GM23338 (cell line): ENCODE measurements around the gene TIPIN. TPM values are rescaled to one million over a fixed set of nuclear protein-coding genes. Genes with fewer than 3 reads are reported as not detected.

Experiments
- ATAC-seq: fragments of 200-7000 bp; cut with Tn5 transposase; 3 replicates; pipeline ENCODE4 v1.9.1; 2020
- DNase-seq: peaks from one replicate; pipeline ENCODE4 v3.0.0-alpha.2; 2015; ENCODE audit warnings: low spot score
- H2AFZ ChIP-seq: fragments of 200-600 bp; sonication (generic); 2 replicates; pipeline ENCODE4 v1.8.0; 2016; ENCODE audit warnings: antibody characterized with exemption, mild to moderate bottlenecking, moderate library complexity
- H3F3A ChIP-seq: fragments of 200-600 bp; sonication (generic); replicated peaks from 2 replicates; pipeline ENCODE4 v1.8.0; 2017; ENCODE audit warnings: antibody characterized with exemption, mixed run types, low read depth
- H3K27ac ChIP-seq: fragments of 200-600 bp; sonication (generic); 2 replicates; pipeline ENCODE4 v1.6.1; 2016; ENCODE audit warnings: low read depth
- H3K27me3 ChIP-seq: fragments of 200-600 bp; sonication (generic); 2 replicates; pipeline ENCODE4 v1.8.0; 2016; ENCODE audit warnings: mild to moderate bottlenecking, mixed run types, moderate library complexity; ENCODE audit not compliant: insufficient read depth
- H3K36me3 ChIP-seq: fragments of 200-600 bp; sonication (generic); 2 replicates; pipeline ENCODE4 v1.8.0; 2016; ENCODE audit warnings: mild to moderate bottlenecking; ENCODE audit not compliant: insufficient read depth
- H3K4me1 ChIP-seq: fragments of 200-600 bp; sonication (generic); 2 replicates; pipeline ENCODE4 v1.8.0; 2016; ENCODE audit warnings: mild to moderate bottlenecking, moderate library complexity; ENCODE audit not compliant: insufficient read depth
- H3K4me2 ChIP-seq: fragments of 200-600 bp; sonication (generic); 2 replicates; pipeline ENCODE4 v1.7.1; 2017; ENCODE audit warnings: mixed run types
- H3K4me3 ChIP-seq: fragments of 200-600 bp; sonication (generic); 2 replicates; pipeline ENCODE4 v1.6.1; 2016; ENCODE audit warnings: mixed run types
- H3K79me2 ChIP-seq: fragments of 200-600 bp; sonication (generic); replicated peaks from 2 replicates; pipeline ENCODE4 v1.8.0; 2017; ENCODE audit warnings: mild to moderate bottlenecking; ENCODE audit not compliant: insufficient read depth
- H3K9me2 ChIP-seq: fragments of 200-600 bp; sonication (generic); 2 replicates; pipeline ENCODE4 v1.8.0; 2017; ENCODE audit not compliant: insufficient read depth
- H4K20me1 ChIP-seq: fragments of 200-600 bp; sonication (generic); replicated peaks from 2 replicates; pipeline ENCODE4 v1.8.0; 2017; ENCODE audit warnings: mild to moderate bottlenecking; ENCODE audit not compliant: insufficient read depth
- H3K27ac Mint-ChIP-seq: 2 replicates; pipeline ENCODE4 v1.8.0; 2020; ENCODE audit warnings: inconsistent platforms, mild to moderate bottlenecking, moderate library complexity, mixed read lengths
- H3K27me3 Mint-ChIP-seq: 3 replicates; pipeline ENCODE4 v1.8.0; 2022; ENCODE audit warnings: low read depth, mild to moderate bottlenecking, moderate library complexity, mixed read lengths, inconsistent platforms; ENCODE audit not compliant: insufficient read depth, poor library complexity
- H3K36me3 Mint-ChIP-seq: 3 replicates; pipeline ENCODE4 v1.8.0; 2021; ENCODE audit warnings: low read depth, mild to moderate bottlenecking, inconsistent platforms, moderate library complexity, mixed read lengths
- H3K4me1 Mint-ChIP-seq: 3 replicates; pipeline ENCODE4 v1.8.0; 2020; ENCODE audit warnings: mild to moderate bottlenecking, inconsistent platforms, mixed read lengths
- H3K4me3 Mint-ChIP-seq: 3 replicates; pipeline ENCODE4 v1.8.0; 2021; ENCODE audit warnings: moderate library complexity, mild to moderate bottlenecking, inconsistent platforms, mixed read lengths
- H3K9me3 Mint-ChIP-seq: 3 replicates; pipeline ENCODE4 v1.8.0; 2020; ENCODE audit warnings: moderate library complexity, mild to moderate bottlenecking, inconsistent platforms, mixed read lengths
- CREB1 ChIP-seq: fragments of 250-450 bp; sonication (Bioruptor Pico); IDR thresholded peaks from 2 replicates; pipeline ENCODE4 v1.5.0; 2020; ENCODE audit warnings: low read depth, mild to moderate bottlenecking, moderate library complexity
- EZH2 ChIP-seq: fragments of 200-600 bp; sonication (generic); IDR thresholded peaks from one replicate; pipeline ENCODE4 v1.8.0; 2017; ENCODE audit warnings: antibody characterized with exemption, mild to moderate bottlenecking, low read depth; ENCODE audit not compliant: unreplicated experiment
- EZH2phosphoT487 ChIP-seq: fragments of 200-600 bp; sonication (generic); IDR thresholded peaks from one replicate; pipeline ENCODE4 v1.8.1; 2018; ENCODE audit warnings: antibody characterized with exemption; ENCODE audit not compliant: unreplicated experiment
- JUNB ChIP-seq: IDR thresholded peaks from one replicate; pipeline ENCODE4 v1.6.1; 2016; ENCODE audit warnings: antibody characterized with exemption; ENCODE audit not compliant: unreplicated experiment
- NANOG ChIP-seq: IDR thresholded peaks from 2 replicates; pipeline ENCODE4 v1.6.1; 2016; ENCODE audit warnings: antibody characterized with exemption, borderline replicate concordance
- POLR2AphosphoS5 ChIP-seq: IDR thresholded peaks from 2 replicates; pipeline ENCODE4 v1.6.1; 2016; ENCODE audit warnings: antibody characterized with exemption, low read depth
- STAT1 ChIP-seq: IDR thresholded peaks from one replicate; pipeline ENCODE4 v1.6.1; 2016; ENCODE audit warnings: antibody characterized with exemption; ENCODE audit not compliant: unreplicated experiment
- ZNF114 ChIP-seq: fragments of 250-450 bp; sonication (Bioruptor Pico); IDR thresholded peaks from 2 replicates; pipeline ENCODE4 v1.5.0; 2020; ENCODE audit warnings: mild to moderate bottlenecking, moderate library complexity
- polyA plus RNA-seq: library from polyadenylated mRNA; unstranded; fragments of >200 nt; fragmentation: Nextera tagmentation; extraction: Ambion mirVana; gene quantifications from 2 replicates; pipeline ENCODE4 v1.2.1, GENCODE V29; 2016
- total RNA-seq: library from RNA; depleted of rRNA; stranded (reverse); fragments of >200 nt; shearing (Covaris generic); gene quantifications from 2 replicates; pipeline ENCODE4 v1.2.3, GENCODE V29; 2014
- TF ChIP-seq, protein P1 (sequence below): fragments of 250-450 bp; sonication (Bioruptor Pico); IDR thresholded peaks from 2 replicates; pipeline ENCODE4 v1.5.0; 2020; ENCODE audit warnings: mild to moderate bottlenecking, moderate library complexity
- TF ChIP-seq, protein P2 (sequence below), 2 experiments: fragments of 200-600 bp in 1 of 2; sonication (generic) in 1 of 2; conservative IDR thresholded peaks; 2 replicates each; pipeline versions ENCODE4 v1.5.1 to v1.6.1; 2016 to 2017; ENCODE audit warnings: antibody characterized with exemption in 2 of 2, low read depth in 2 of 2, mild to moderate bottlenecking in 2 of 2, moderate library complexity in 1 of 2
- TF ChIP-seq, protein P3 (sequence below): IDR thresholded peaks from one replicate; pipeline ENCODE4 v1.6.1; 2018; ENCODE audit warnings: antibody characterized with exemption; ENCODE audit not compliant: unreplicated experiment
- TF ChIP-seq, protein P4 (sequence below): IDR thresholded peaks from 2 replicates; pipeline ENCODE4 v1.6.1; 2016; ENCODE audit warnings: antibody characterized with exemption

TIPIN gene
- total and polyA plus RNA-seq, 2 experiments from 2014 or later = 25.3 to 39.1 TPM

DNA sequence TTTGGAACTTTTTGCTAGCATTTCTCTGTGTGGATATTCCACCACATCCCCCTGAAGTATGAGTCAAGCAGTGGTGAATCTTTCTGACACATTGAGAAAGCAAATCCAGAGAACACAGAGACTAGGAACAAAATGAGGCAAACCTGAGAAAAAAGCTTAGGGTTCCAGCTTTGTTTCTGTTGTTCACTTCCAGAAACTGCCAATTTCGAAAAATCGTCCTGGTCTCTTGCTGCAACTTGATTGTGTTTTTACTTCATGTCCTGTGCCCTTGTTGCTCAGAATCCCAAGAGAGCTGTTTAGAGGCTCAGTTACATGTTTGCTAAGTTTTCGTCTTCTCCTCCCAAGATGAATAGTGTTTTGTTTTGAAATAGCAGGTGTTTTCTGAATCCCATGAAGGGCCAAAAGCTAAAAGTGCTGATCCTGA lies 43.9 kb upstream of the TIPIN start:
- H3K27ac ChIP-seq = peak overlapping the region; percentile 48
- H3K9me3 Mint-ChIP-seq = no peaks in the 10 kb centered on the region
- DNase-seq = no peak
- H3K79me2 ChIP-seq = peaks cover 88% of the 10 kb centered on the region
- ATAC-seq = no peak
- H3K36me3 Mint-ChIP-seq = peaks cover 22% of the 10 kb centered on the region; the same call in 2 of the 3 replicates
- peak overlapping the region; percentile 27; the same call in 1 of the 2 replicates for H3K27ac Mint-ChIP-seq
- H3K4me1 ChIP-seq = peaks cover 36% of the 10 kb centered on the region
- H3F3A ChIP-seq = no peaks in the 10 kb centered on the region; the same call in 1 of the 2 replicates
- no peak overlapping the region for H3K4me3 ChIP-seq
- H4K20me1 ChIP-seq = 0 out of 2 replicates have a peak, but pooled peaks cover 5% of the 10 kb centered on the region
- no peaks in the 10 kb centered on the region for H3K9me2 ChIP-seq
- no peak overlapping the region for H2AFZ ChIP-seq
- H3K4me2 ChIP-seq = no peak overlapping the region
- no peaks in the 10 kb centered on the region for H3K27me3 ChIP-seq
- H3K27me3 Mint-ChIP-seq = peaks cover 9% of the 10 kb centered on the region
- H3K36me3 ChIP-seq = 0 out of 2 replicates have a peak, but pooled peaks cover 5% of the 10 kb centered on the region
- TF ChIP-seq NANOG (no peak), EZH2 (no peak), STAT1 (no peak), POLR2AphosphoS5 (no peak), CREB1 (CRISPR knock-in tag) (no peak), EZH2phosphoT487 (no peak), JUNB (no peak), ZNF114 (CRISPR knock-in tag) (no peak)
- TF ChIP-seq, protein P1, sequence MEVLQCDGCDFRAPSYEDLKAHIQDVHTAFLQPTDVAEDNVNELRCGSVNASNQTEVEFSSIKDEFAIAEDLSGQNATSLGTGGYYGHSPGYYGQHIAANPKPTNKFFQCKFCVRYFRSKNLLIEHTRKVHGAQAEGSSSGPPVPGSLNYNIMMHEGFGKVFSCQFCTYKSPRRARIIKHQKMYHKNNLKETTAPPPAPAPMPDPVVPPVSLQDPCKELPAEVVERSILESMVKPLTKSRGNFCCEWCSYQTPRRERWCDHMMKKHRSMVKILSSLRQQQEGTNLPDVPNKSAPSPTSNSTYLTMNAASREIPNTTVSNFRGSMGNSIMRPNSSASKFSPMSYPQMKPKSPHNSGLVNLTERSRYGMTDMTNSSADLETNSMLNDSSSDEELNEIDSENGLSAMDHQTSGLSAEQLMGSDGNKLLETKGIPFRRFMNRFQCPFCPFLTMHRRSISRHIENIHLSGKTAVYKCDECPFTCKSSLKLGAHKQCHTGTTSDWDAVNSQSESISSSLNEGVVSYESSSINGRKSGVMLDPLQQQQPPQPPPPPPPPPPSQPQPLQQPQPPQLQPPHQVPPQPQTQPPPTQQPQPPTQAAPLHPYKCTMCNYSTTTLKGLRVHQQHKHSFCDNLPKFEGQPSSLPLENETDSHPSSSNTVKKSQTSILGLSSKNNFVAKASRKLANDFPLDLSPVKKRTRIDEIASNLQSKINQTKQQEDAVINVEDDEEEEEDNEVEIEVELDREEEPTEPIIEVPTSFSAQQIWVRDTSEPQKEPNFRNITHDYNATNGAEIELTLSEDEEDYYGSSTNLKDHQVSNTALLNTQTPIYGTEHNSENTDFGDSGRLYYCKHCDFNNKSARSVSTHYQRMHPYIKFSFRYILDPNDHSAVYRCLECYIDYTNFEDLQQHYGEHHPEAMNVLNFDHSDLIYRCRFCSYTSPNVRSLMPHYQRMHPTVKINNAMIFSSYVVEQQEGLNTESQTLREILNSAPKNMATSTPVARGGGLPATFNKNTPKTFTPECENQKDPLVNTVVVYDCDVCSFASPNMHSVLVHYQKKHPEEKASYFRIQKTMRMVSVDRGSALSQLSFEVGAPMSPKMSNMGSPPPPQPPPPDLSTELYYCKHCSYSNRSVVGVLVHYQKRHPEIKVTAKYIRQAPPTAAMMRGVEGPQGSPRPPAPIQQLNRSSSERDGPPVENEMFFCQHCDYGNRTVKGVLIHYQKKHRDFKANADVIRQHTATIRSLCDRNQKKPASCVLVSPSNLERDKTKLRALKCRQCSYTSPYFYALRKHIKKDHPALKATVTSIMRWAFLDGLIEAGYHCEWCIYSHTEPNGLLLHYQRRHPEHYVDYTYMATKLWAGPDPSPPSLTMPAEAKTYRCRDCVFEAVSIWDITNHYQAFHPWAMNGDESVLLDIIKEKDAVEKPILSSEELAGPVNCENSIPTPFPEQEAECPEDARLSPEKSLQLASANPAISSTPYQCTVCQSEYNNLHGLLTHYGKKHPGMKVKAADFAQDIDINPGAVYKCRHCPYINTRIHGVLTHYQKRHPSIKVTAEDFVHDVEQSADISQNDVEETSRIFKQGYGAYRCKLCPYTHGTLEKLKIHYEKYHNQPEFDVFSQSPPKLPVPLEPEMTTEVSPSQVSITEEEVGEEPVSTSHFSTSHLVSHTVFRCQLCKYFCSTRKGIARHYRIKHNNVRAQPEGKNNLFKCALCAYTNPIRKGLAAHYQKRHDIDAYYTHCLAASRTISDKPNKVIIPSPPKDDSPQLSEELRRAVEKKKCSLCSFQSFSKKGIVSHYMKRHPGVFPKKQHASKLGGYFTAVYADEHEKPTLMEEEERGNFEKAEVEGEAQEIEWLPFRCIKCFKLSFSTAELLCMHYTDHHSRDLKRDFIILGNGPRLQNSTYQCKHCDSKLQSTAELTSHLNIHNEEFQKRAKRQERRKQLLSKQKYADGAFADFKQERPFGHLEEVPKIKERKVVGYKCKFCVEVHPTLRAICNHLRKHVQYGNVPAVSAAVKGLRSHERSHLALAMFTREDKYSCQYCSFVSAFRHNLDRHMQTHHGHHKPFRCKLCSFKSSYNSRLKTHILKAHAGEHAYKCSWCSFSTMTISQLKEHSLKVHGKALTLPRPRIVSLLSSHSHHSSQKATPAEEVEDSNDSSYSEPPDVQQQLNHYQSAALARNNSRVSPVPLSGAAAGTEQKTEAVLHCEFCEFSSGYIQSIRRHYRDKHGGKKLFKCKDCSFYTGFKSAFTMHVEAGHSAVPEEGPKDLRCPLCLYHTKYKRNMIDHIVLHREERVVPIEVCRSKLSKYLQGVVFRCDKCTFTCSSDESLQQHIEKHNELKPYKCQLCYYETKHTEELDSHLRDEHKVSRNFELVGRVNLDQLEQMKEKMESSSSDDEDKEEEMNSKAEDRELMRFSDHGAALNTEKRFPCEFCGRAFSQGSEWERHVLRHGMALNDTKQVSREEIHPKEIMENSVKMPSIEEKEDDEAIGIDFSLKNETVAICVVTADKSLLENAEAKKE (CRISPR knock-in tag) = no peak
- TF ChIP-seq, protein P2, sequence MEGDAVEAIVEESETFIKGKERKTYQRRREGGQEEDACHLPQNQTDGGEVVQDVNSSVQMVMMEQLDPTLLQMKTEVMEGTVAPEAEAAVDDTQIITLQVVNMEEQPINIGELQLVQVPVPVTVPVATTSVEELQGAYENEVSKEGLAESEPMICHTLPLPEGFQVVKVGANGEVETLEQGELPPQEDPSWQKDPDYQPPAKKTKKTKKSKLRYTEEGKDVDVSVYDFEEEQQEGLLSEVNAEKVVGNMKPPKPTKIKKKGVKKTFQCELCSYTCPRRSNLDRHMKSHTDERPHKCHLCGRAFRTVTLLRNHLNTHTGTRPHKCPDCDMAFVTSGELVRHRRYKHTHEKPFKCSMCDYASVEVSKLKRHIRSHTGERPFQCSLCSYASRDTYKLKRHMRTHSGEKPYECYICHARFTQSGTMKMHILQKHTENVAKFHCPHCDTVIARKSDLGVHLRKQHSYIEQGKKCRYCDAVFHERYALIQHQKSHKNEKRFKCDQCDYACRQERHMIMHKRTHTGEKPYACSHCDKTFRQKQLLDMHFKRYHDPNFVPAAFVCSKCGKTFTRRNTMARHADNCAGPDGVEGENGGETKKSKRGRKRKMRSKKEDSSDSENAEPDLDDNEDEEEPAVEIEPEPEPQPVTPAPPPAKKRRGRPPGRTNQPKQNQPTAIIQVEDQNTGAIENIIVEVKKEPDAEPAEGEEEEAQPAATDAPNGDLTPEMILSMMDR (conservative IDR thresholded peaks at IDR 0.05; ENCODE audit: low read depth in 2 of 2) = no peak
- TF ChIP-seq, protein P3, sequence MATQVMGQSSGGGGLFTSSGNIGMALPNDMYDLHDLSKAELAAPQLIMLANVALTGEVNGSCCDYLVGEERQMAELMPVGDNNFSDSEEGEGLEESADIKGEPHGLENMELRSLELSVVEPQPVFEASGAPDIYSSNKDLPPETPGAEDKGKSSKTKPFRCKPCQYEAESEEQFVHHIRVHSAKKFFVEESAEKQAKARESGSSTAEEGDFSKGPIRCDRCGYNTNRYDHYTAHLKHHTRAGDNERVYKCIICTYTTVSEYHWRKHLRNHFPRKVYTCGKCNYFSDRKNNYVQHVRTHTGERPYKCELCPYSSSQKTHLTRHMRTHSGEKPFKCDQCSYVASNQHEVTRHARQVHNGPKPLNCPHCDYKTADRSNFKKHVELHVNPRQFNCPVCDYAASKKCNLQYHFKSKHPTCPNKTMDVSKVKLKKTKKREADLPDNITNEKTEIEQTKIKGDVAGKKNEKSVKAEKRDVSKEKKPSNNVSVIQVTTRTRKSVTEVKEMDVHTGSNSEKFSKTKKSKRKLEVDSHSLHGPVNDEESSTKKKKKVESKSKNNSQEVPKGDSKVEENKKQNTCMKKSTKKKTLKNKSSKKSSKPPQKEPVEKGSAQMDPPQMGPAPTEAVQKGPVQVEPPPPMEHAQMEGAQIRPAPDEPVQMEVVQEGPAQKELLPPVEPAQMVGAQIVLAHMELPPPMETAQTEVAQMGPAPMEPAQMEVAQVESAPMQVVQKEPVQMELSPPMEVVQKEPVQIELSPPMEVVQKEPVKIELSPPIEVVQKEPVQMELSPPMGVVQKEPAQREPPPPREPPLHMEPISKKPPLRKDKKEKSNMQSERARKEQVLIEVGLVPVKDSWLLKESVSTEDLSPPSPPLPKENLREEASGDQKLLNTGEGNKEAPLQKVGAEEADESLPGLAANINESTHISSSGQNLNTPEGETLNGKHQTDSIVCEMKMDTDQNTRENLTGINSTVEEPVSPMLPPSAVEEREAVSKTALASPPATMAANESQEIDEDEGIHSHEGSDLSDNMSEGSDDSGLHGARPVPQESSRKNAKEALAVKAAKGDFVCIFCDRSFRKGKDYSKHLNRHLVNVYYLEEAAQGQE = no peak
- TF ChIP-seq, protein P4, sequence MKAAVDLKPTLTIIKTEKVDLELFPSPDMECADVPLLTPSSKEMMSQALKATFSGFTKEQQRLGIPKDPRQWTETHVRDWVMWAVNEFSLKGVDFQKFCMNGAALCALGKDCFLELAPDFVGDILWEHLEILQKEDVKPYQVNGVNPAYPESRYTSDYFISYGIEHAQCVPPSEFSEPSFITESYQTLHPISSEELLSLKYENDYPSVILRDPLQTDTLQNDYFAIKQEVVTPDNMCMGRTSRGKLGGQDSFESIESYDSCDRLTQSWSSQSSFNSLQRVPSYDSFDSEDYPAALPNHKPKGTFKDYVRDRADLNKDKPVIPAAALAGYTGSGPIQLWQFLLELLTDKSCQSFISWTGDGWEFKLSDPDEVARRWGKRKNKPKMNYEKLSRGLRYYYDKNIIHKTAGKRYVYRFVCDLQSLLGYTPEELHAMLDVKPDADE = no peak
- no peak overlapping the region for H3K4me3 Mint-ChIP-seq
- peaks cover 54% of the 10 kb centered on the region for H3K4me1 Mint-ChIP-seq
